H1 (cell line): ENCODE measurements around the gene COL4A4. TPM values are rescaled to one million over a fixed set of nuclear protein-coding genes. Genes with fewer than 3 reads are reported as not detected.

Source experiments
- CTCF ChIA-PET: fragments of 300-600 bp; sonication (Branson Sonifier 250); formaldehyde crosslinking; loops from one replicate; lab custom pipeline; 2021; ENCODE audit not compliant: partially characterized antibody; lab: Charles Lee
- POLR2A ChIA-PET: fragments of 300-600 bp; sonication (Branson Sonifier 250); formaldehyde crosslinking; loops from one replicate; lab custom pipeline; 2021; ENCODE audit warnings: inconsistent platforms; ENCODE audit not compliant: partially characterized antibody; lab: Charles Lee
- DNase-seq, 2 experiments: peaks; one replicate each; pipeline versions ENCODE4 v3.0.0 to v3.0.0-alpha.2; 2010 to 2022; ENCODE audit warnings: low spot score in 2 of 2, low read depth in 1 of 2, mixed read lengths in 1 of 2
- FAIRE-seq: peaks from 2 replicates; lab custom pipeline; 2011; peaks lifted over from hg19 to GRCh38; lab: Jason Lieb, UNC
- H2AFZ ChIP-seq: 2 replicates; pipeline ENCODE4 v1.8.1; 2012; ENCODE audit warnings: low read length, inconsistent platforms
- H2AK5ac ChIP-seq: 2 replicates; pipeline ENCODE4 v1.6.1; 2013; ENCODE audit warnings: low read depth, low read length
- H2BK120ac ChIP-seq: replicated peaks from 2 replicates; pipeline ENCODE3; 2013; ENCODE audit warnings: low read depth, low read length, inconsistent platforms
- H2BK12ac ChIP-seq: 2 replicates; pipeline ENCODE4 v1.6.1; 2013; ENCODE audit warnings: low read depth, low read length
- H2BK15ac ChIP-seq: 2 replicates; pipeline ENCODE4 v1.6.1; 2013; ENCODE audit warnings: low read length
- H2BK20ac ChIP-seq: 2 replicates; pipeline ENCODE4 v1.6.1; 2013; ENCODE audit warnings: low read length
- H2BK5ac ChIP-seq: 2 replicates; pipeline ENCODE4 v1.6.1; 2013; ENCODE audit warnings: low read depth, low read length
- H3K14ac ChIP-seq: 2 replicates; pipeline ENCODE4 v1.6.1; 2013; ENCODE audit warnings: inconsistent platforms; ENCODE audit not compliant: insufficient read length
- H3K18ac ChIP-seq: 2 replicates; pipeline ENCODE4 v1.6.1; 2013; ENCODE audit warnings: low read length; ENCODE audit errors: extremely low read depth
- H3K23ac ChIP-seq: 2 replicates; pipeline ENCODE4 v1.6.1; 2013; ENCODE audit warnings: inconsistent platforms; ENCODE audit not compliant: insufficient read length
- H3K23me2 ChIP-seq: 2 replicates; pipeline ENCODE4 v1.6.1; 2013; ENCODE audit warnings: low read depth, low read length
- H3K27ac ChIP-seq: 2 replicates; pipeline ENCODE4 v1.6.1; 2011; ENCODE audit warnings: low read depth, low read length, inconsistent platforms
- H3K27me3 ChIP-seq, 4 experiments: replicated peaks in 1 of 4; 1 replicate in 1 of 4; 2 replicates in 3 of 4; pipeline versions ENCODE4 v1.6.1 to v1.8.1; 2011 to 2013; ENCODE audit warnings: low read length in 3 of 4, mild to moderate bottlenecking in 3 of 4, inconsistent platforms in 2 of 4, mixed read lengths in 2 of 4, moderate library complexity in 1 of 4; ENCODE audit not compliant: control insufficient read depth in 3 of 4, insufficient read depth in 3 of 4; ENCODE audit errors: extremely low read depth in 1 of 4
- H3K36me3 ChIP-seq, 4 experiments: 2 replicates each; pipeline versions ENCODE4 v1.6.1 to v1.8.1; 2011 to 2013; ENCODE audit warnings: mild to moderate bottlenecking in 4 of 4, low read length in 3 of 4, moderate library complexity in 2 of 4, control low read depth in 1 of 4, inconsistent platforms in 1 of 4; ENCODE audit not compliant: insufficient read depth in 4 of 4, control insufficient read depth in 2 of 4
- H3K4ac ChIP-seq: replicated peaks from 2 replicates; pipeline ENCODE3; 2013; ENCODE audit warnings: low read length, low read depth, mixed read lengths, inconsistent platforms; ENCODE audit not compliant: insufficient read length
- H3K4me1 ChIP-seq, 4 experiments: replicated peaks in 1 of 4; 1 replicate in 1 of 4; 2 replicates in 3 of 4; pipeline versions ENCODE4 v1.6.1 to v1.8.1; 2011 to 2013; ENCODE audit warnings: low read length in 3 of 4, inconsistent platforms in 2 of 4, mixed read lengths in 1 of 4; ENCODE audit not compliant: insufficient read depth in 4 of 4, control insufficient read depth in 3 of 4
- H3K4me2 ChIP-seq, 2 experiments: 2 replicates each; pipeline versions ENCODE4 v1.6.1 to v1.8.1; 2011 to 2013; ENCODE audit warnings: low read depth in 2 of 2, low read length in 2 of 2, control low read depth in 1 of 2, inconsistent platforms in 1 of 2, mild to moderate bottlenecking in 1 of 2; ENCODE audit not compliant: insufficient read depth in 1 of 2
- H3K4me3 ChIP-seq, 4 experiments: fragments of 200-600, 300-600 bp in 1 of 4; sonication (generic), shearing (Covaris generic), sonication (Bioruptor Twin) in 1 of 4; 2 replicates each; pipeline versions ENCODE4 v1.5.1 to v1.8.1; 2011 to 2016; ENCODE audit warnings: low read length in 4 of 4, low read depth in 3 of 4, control low read depth in 2 of 4, inconsistent platforms in 2 of 4, mild to moderate bottlenecking in 2 of 4, mixed read lengths in 1 of 4, moderate library complexity in 1 of 4; ENCODE audit not compliant: insufficient read depth in 2 of 4; ENCODE audit errors: extremely low read depth in 1 of 4
- H3K56ac ChIP-seq: replicated peaks from 2 replicates; pipeline ENCODE3; 2013; ENCODE audit warnings: low read depth, mild to moderate bottlenecking, mixed read lengths, low read length, inconsistent platforms; ENCODE audit not compliant: insufficient read length
- H3K79me1 ChIP-seq: 2 replicates; pipeline ENCODE4 v1.6.1; 2013; ENCODE audit warnings: low read depth, low read length, control low read depth
- H3K79me2 ChIP-seq, 2 experiments: 2 replicates each; pipeline versions ENCODE4 v1.6.1 to v1.8.1; 2012 to 2013; ENCODE audit warnings: low read length in 2 of 2, mild to moderate bottlenecking in 2 of 2, inconsistent platforms in 1 of 2; ENCODE audit not compliant: insufficient read depth in 2 of 2, control insufficient read depth in 1 of 2
- H3K9ac ChIP-seq, 4 experiments: replicated peaks in 1 of 4; 1 replicate in 1 of 4; 2 replicates in 3 of 4; pipeline versions ENCODE4 v1.6.1 to v1.8.1; 2011 to 2013; ENCODE audit warnings: low read depth in 3 of 4, low read length in 3 of 4, control low read depth in 2 of 4, mild to moderate bottlenecking in 2 of 4, moderate library complexity in 2 of 4, inconsistent platforms in 1 of 4; ENCODE audit errors: extremely low read depth in 1 of 4
- H3K9me3 ChIP-seq, 2 experiments: 2 replicates each; pipeline versions ENCODE4 v1.6.1 to v1.8.1; 2012 to 2013; ENCODE audit warnings: mild to moderate bottlenecking in 2 of 2, moderate library complexity in 2 of 2, control low read depth in 1 of 2, inconsistent platforms in 1 of 2, low read depth in 1 of 2, low read length in 1 of 2, mixed read lengths in 1 of 2; ENCODE audit not compliant: insufficient read depth in 2 of 2
- H4K20me1 ChIP-seq, 2 experiments: replicated peaks in 1 of 2; 2 replicates each; pipeline versions ENCODE3 to v1.8.1; 2011 to 2013; ENCODE audit warnings: inconsistent platforms in 2 of 2, low read length in 2 of 2, mild to moderate bottlenecking in 1 of 2; ENCODE audit not compliant: insufficient read depth in 2 of 2, control insufficient read depth in 1 of 2
- H4K5ac ChIP-seq: 2 replicates; pipeline ENCODE4 v1.6.1; 2013; ENCODE audit warnings: low read length, low read depth, mixed read lengths, inconsistent platforms; ENCODE audit not compliant: insufficient read length
- H4K8ac ChIP-seq: 2 replicates; pipeline ENCODE4 v1.8.0; 2013; ENCODE audit warnings: mild to moderate bottlenecking, moderate library complexity, low read length, inconsistent platforms; ENCODE audit not compliant: insufficient read depth; ENCODE audit errors: extremely low read depth
- H4K91ac ChIP-seq: replicated peaks from 2 replicates; pipeline ENCODE3; 2013; ENCODE audit warnings: low read length, mixed read lengths, inconsistent platforms; ENCODE audit not compliant: insufficient read length
- CTBP2 ChIP-seq: IDR thresholded peaks from 2 replicates; pipeline ENCODE4 v1.7.0; 2011; ENCODE audit warnings: borderline replicate concordance, mild to moderate bottlenecking, moderate library complexity, mixed read lengths, low read length; ENCODE audit not compliant: insufficient read depth, insufficient read length
- EGR1 ChIP-seq: IDR thresholded peaks from 2 replicates; pipeline ENCODE4 v1.6.1; 2011; ENCODE audit warnings: low read depth, low read length, borderline replicate concordance
- KDM1A ChIP-seq: fragments of 200-600, 300-600 bp; sonication (generic); IDR thresholded peaks from 2 replicates; pipeline ENCODE4 v1.7.1; 2016; ENCODE audit warnings: mild to moderate bottlenecking, low read length, borderline replicate concordance
- NRF1 ChIP-seq: IDR thresholded peaks from 2 replicates; pipeline ENCODE4 v1.6.1; 2011; ENCODE audit warnings: mild to moderate bottlenecking, low read depth, low read length, improper control_type of control experiment
- POU5F1 ChIP-seq: IDR thresholded peaks from 2 replicates; pipeline ENCODE4 v1.6.1; 2011; ENCODE audit warnings: low read depth, mild to moderate bottlenecking, low read length, moderate library complexity
- SIRT6 ChIP-seq: IDR thresholded peaks from one replicate; pipeline ENCODE4 v1.7.1; 2012; ENCODE audit warnings: low read length, inconsistent platforms
- TAF1 ChIP-seq: IDR thresholded peaks from 2 replicates; pipeline ENCODE4 v1.6.1; 2011; ENCODE audit warnings: mild to moderate bottlenecking, low read depth, low read length
- WGBS, 2 experiments: shearing (Covaris generic) in 1 of 2; methylation state at CpG; one replicate each; pipeline versions ENCODE4 v1.1.6 to v1.1.7; 2013 to 2015; ENCODE audit warnings: low lambda C conversion rate in 2 of 2, mixed read lengths in 2 of 2, inconsistent platforms in 1 of 2, low coverage in 1 of 2, missing lambda C conversion rate in 1 of 2; ENCODE audit not compliant: insufficient replicate concordance in 2 of 2, insufficient coverage in 1 of 2, insufficient read length in 1 of 2; ENCODE audit errors: extremely low coverage in 1 of 2, missing lambda C conversion rate in 1 of 2; 5-methylcytosine and 5-hydroxymethylcytosine counted together
- polyA plus RNA-seq, 7 experiments: library from polyadenylated mRNA; depleted of rRNA in 3 of 7; stranded (reverse) in 5 of 7; unstranded in 2 of 7; fragments of >200 nt in 5 of 7; fragments of 200-250 nt in 2 of 7; gene quantifications; 1 replicate in 5 of 7; 2 replicates in 1 of 7; 4 replicates in 1 of 7; pipeline versions ENCODE4 v1.2.1 to v1.2.3, GENCODE V29; 2011 to 2013; ENCODE audit warnings: missing spikeins in 2 of 7, mixed read lengths in 2 of 7
- total RNA-seq: library from RNA; stranded (reverse); fragmentation: NEBNext Ultra II Directional; extraction: Animal tissue kit (Norgen Biotek cat#: 25700); gene quantifications from 2 replicates; pipeline ENCODE4 v1.2.1, GENCODE V29; 2021

The COL4A4 gene
- total and polyA plus RNA-seq, 2 of the 8 experiments (the other 6 are each of a cell fraction or from before 2014, with no cell fraction given): 0.33 to 1.7 TPM

DNA sequence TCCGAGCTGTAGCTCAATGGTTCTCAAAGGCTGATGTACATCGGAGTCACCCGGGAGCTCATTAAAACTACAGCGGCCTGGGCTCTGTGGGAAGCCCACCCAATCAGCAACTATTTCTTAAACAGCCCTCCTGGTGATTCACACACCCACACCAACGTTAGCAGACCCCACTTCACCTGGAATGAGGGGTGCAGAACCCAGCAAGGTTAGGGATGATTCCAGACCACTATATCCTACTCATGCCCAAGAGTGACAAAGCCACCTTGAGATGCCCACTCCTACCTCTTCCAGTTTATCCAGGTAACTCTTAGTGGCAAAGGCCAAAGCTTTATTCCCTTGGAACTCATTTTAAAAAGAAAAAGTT, 178.4 kb downstream of the COL4A4 start:
- Histone ChIP-seq H2BK120ac (no peak overlapping the region), H3K23ac (no peak overlapping the region), H4K91ac (no peak overlapping the region), H3K18ac (no peak overlapping the region), H3K4me2 (no peak overlapping the region)
- 85% methylated on average over 5 of the region's 5 CpGs; no CpG with 5 or more reads in 1 of the 2 experiments for WGBS, 2 experiments
- no peak for TF ChIP-seq TAF1
- TF ChIP-seq POU5F1: no peak
- no peak for TF ChIP-seq EGR1
- no peak for TF ChIP-seq NRF1
- TF ChIP-seq SIRT6: no peak
- TF ChIP-seq CTBP2: no peak
- no peak for TF ChIP-seq KDM1A
- TF ChIP-seq, all 59 proteins: peak for 0
- H3K4ac ChIP-seq: no peak overlapping the region
- peaks cover 0 to 9% (median 0%) of the 10 kb centered on the region in 4 experiments; a peak in 1 of 7 replicates for H3K4me1 ChIP-seq
- H3K79me2 ChIP-seq: no peaks in the 10 kb centered on the region; a peak in 1 of 4 replicates
- H3K27ac ChIP-seq: no peak overlapping the region
- no peaks in the 10 kb centered on the region for H3K27me3 ChIP-seq
- H4K5ac ChIP-seq: no peak overlapping the region
- FAIRE-seq: no peak
- H4K20me1 ChIP-seq: peaks cover 0 to 2% of the 10 kb centered on the region in 2 experiments
- ChIA-PET CTCF (interaction anchor here (0.6 to 5.5 kb wide), 20 partner anchors 9 to 1337 kb away, joined by 3 to 33 read pairs (median 3); partner anchors contain the start of gene RHBDD1), POLR2A (interaction anchor here (0.6 kb wide), 1 partner anchor 756 kb away, joined by 3 read pairs; no protein-coding TSS in a partner anchor)
- H4K8ac ChIP-seq: no peak overlapping the region
- H3K23me2 ChIP-seq: no peaks in the 10 kb centered on the region
- no peaks in the 10 kb centered on the region for H3K9me3 ChIP-seq
- no peak overlapping the region for H2BK12ac ChIP-seq
- H2BK5ac ChIP-seq: no peak overlapping the region
- no peak overlapping the region for H2AK5ac ChIP-seq
- no peak overlapping the region for H2BK20ac ChIP-seq
- H3K14ac ChIP-seq: no peak overlapping the region
- no peak overlapping the region for H3K9ac ChIP-seq
- no peak overlapping the region for H3K56ac ChIP-seq
- no peak overlapping the region for H2AFZ ChIP-seq
- DNase-seq: no peak
- H3K79me1 ChIP-seq: no peaks in the 10 kb centered on the region
- no peak overlapping the region for H2BK15ac ChIP-seq
- H3K4me3 ChIP-seq: no peak overlapping the region
- no peaks in the 10 kb centered on the region; a peak in 1 of 8 replicates for H3K36me3 ChIP-seq
